Measurements from ENCODE around the gene MGAT5.

Gene MGAT5

GRCh38 chr2:134232461-134232860 lies 21.4 kb upstream of the MGAT5 start:
- Mint-ChIP-seq H3K27ac (no peak overlapping the region), H3K4me1 (no peaks in the 10 kb centered on the region), H3K36me3 (ENCODE audit: low read depth) (peaks cover 29% of the 10 kb centered on the region), H3K4me3 (no peak overlapping the region), H3K27me3 (ENCODE audit: low read depth, poor library complexity) (no peaks in the 10 kb centered on the region), H3K9me3 (peaks cover 33% of the 10 kb centered on the region)
- TF ChIP-seq CTCF (IDR thresholded peaks at IDR 0.05): no peak
- no peak for DNase-seq

- Mint-ChIP-seq H3K4me1 (no peaks in the 10 kb centered on the region), H3K27me3 (ENCODE audit: low read depth, poor library complexity) (no peaks in the 10 kb centered on the region), H3K27ac (no peak overlapping the region), H3K9me3 (peaks cover 27% of the 10 kb centered on the region), H3K4me3 (no peak overlapping the region), H3K36me3 (ENCODE audit: low read depth) (peaks cover 22% of the 10 kb centered on the region)
- DNase-seq: no peak
- no peak for TF ChIP-seq CTCF (IDR thresholded peaks at IDR 0.05)
Measured at GRCh38 chr2:134232868-134233727, 20.8 kb upstream of the MGAT5 start.

GRCh38 chr2:134233728-134234136 lies 20.1 kb upstream of the MGAT5 start:
- DNase-seq: no peak
- no peak overlapping the region for H3K27ac Mint-ChIP-seq
- H3K4me1 Mint-ChIP-seq: no peaks in the 10 kb centered on the region
- peaks cover 21% of the 10 kb centered on the region for H3K9me3 Mint-ChIP-seq
- peaks cover 17% of the 10 kb centered on the region for H3K36me3 Mint-ChIP-seq (ENCODE audit: low read depth)
- H3K4me3 Mint-ChIP-seq: no peak overlapping the region
- no peaks in the 10 kb centered on the region for H3K27me3 Mint-ChIP-seq (ENCODE audit: low read depth, poor library complexity)
- no peak for TF ChIP-seq CTCF (IDR thresholded peaks at IDR 0.05)

- Mint-ChIP-seq H3K9me3 (peaks cover 17% of the 10 kb centered on the region), H3K4me3 (no peak overlapping the region), H3K27me3 (ENCODE audit: low read depth, poor library complexity) (no peaks in the 10 kb centered on the region), H3K27ac (no peak overlapping the region), H3K4me1 (peaks cover 3% of the 10 kb centered on the region), H3K36me3 (ENCODE audit: low read depth) (peaks cover 13% of the 10 kb centered on the region)
- DNase-seq: no peak
- TF ChIP-seq CTCF (IDR thresholded peaks at IDR 0.05): no peak
Measured at GRCh38 chr2:134234535-134234934, 19.3 kb upstream of the MGAT5 start.

- Mint-ChIP-seq H3K36me3 (ENCODE audit: low read depth) (peaks cover 7% of the 10 kb centered on the region), H3K4me1 (peaks cover 10% of the 10 kb centered on the region), H3K27me3 (ENCODE audit: low read depth, poor library complexity) (no peaks in the 10 kb centered on the region), H3K9me3 (peaks cover 7% of the 10 kb centered on the region), H3K27ac (peak overlapping the region; percentile 18), H3K4me3 (no peak overlapping the region)
- DNase-seq: no peak
- no peak for TF ChIP-seq CTCF (IDR thresholded peaks at IDR 0.05)
Measured at GRCh38 chr2:134235510-134236144, 18.2 kb upstream of the MGAT5 start.

Measured in nephron progenitor cell (in vitro differentiated cells).